Activated T-cell treated with anti-CD3 and anti-CD28 coated beads, Interleukin-2, amount 50 U/mL, for 1 hour (primary cell): ENCODE results near the gene LSMEM2.
"Not testable (repeated sequence)": the region's sequence is repeated elsewhere in the genome, so short reads cannot be mapped to it uniquely, and the experiment has no call there.

Experiments used
- DNase-seq: peaks from one replicate; pipeline ENCODE4 v3.0.0-alpha.2; 2020

LSMEM2 gene

GRCh38 chr3:50246517-50246954 lies 32.4 kb upstream of the LSMEM2 start:
- peak; percentile 76 for DNase-seq

- DNase-seq = no peak
Measured at GRCh38 chr3:50248387-50248786, 30.5 kb upstream of the LSMEM2 start.

- DNase-seq = no peak
Measured at GRCh38 chr3:50249457-50249856, 29.4 kb upstream of the LSMEM2 start.

- no peak for DNase-seq
Measured at GRCh38 chr3:50250514-50250913, 28.4 kb upstream of the LSMEM2 start.

- DNase-seq = no peak
Measured at GRCh38 chr3:50251220-50251619, 27.7 kb upstream of the LSMEM2 start.

- no peak for DNase-seq
Measured at GRCh38 chr3:50254577-50255250, 24.2 kb upstream of the LSMEM2 start.

- no peak for DNase-seq
Measured at GRCh38 chr3:50255251-50255615, 23.7 kb upstream of the LSMEM2 start.

- DNase-seq = peak; percentile 48
Measured at GRCh38 chr3:50256978-50257890, 21.7 kb upstream of the LSMEM2 start.

GRCh38 chr3:50258029-50258680 lies 20.7 kb upstream of the LSMEM2 start:
- DNase-seq = no peak

- no peak for DNase-seq
Measured at GRCh38 chr3:50258979-50259378, 19.9 kb upstream of the LSMEM2 start.

GRCh38 chr3:50259432-50260026 lies 19.4 kb upstream of the LSMEM2 start:
- no peak for DNase-seq

GRCh38 chr3:50260027-50260941 lies 18.6 kb upstream of the LSMEM2 start:
- DNase-seq = peak; percentile 88

- DNase-seq = no peak
Measured at GRCh38 chr3:50260942-50261441, 17.9 kb upstream of the LSMEM2 start.

GRCh38 chr3:50261505-50261904 lies 17.4 kb upstream of the LSMEM2 start:
- DNase-seq = no peak

GRCh38 chr3:50262200-50262599 lies 16.7 kb upstream of the LSMEM2 start:
- DNase-seq = not testable (repeated sequence)

GRCh38 chr3:50262778-50263177 lies 16.1 kb upstream of the LSMEM2 start:
- no peak for DNase-seq

- DNase-seq = no peak
Measured at GRCh38 chr3:50263478-50264382, 15.2 kb upstream of the LSMEM2 start.

- DNase-seq = no peak
Measured at GRCh38 chr3:50264383-50264963, 14.4 kb upstream of the LSMEM2 start.

GRCh38 chr3:50264964-50265485 lies 13.9 kb upstream of the LSMEM2 start:
- no peak for DNase-seq

- no peak for DNase-seq
Measured at GRCh38 chr3:50265571-50265970, 13.3 kb upstream of the LSMEM2 start.
